ENCODE measurements around the gene ADGRB3. TPM values are rescaled to one million over a fixed set of nuclear protein-coding genes. Genes with fewer than 3 reads are reported as not detected.

The ADGRB3 gene
- total and polyA plus RNA-seq, 10 of the 15 experiments (the other 5 are each of a cell fraction or from before 2014, with no cell fraction given), result 0.03 to 0.06 TPM; not detected in 8

DNA sequence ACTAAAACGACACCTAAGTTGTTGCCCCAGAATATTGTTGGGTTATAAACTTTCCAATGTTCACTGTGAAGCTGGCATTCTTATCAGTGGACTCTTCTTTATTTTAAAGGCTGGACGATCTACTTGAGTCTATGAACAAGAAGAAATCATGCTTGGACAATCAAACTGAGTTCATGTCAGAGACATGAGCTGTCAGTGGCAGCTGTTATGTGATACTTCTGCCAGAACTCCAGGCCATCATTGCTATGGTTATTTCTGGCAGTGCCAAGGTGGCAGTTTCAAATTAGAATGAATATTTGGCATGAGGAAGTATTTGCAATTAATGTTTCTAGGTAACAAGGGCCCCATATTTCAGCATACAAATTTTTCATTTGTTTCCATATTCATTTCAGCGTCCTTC, 744.4 kb downstream of the ADGRB3 start:
- in situ Hi-C loops (cut with MboI) (no loop called here), intact Hi-C loops (cut with micrococcal nuclease; ENCODE audit: unreplicated experiment) (no loop called here)
- POLR2A ChIA-PET, result no interaction called here
- H3K9me3 ChIP-seq (replicated peaks; ENCODE audit: control insufficient read depth, insufficient read depth, low read length), result no peaks in the 10 kb centered on the region
- ATAC-seq (no peak), FAIRE-seq (no peak), DNase-seq (ENCODE audit: low read depth, low spot score) (no peak)
- SMC1A ChIA-PET (ENCODE audit: uncharacterized antibody, unreplicated experiment), result interaction anchor here (1.7 kb wide), 1 partner anchor 14 kb away, joined by 4 read pairs; no protein-coding TSS in a partner anchor
- RAD21 ChIA-PET (ENCODE audit: unreplicated experiment), result no interaction called here
- H3K4me3 ChIP-seq, result no peak overlapping the region
- no peaks in the 10 kb centered on the region for H3K79me2 ChIP-seq (ENCODE audit: control insufficient read depth, insufficient read depth, low read length)
- H3K4me1 ChIP-seq (ENCODE audit: control insufficient read depth, insufficient read depth, low read length), result no peaks in the 10 kb centered on the region
- H3K27me3 ChIP-seq (replicated peaks in 1 of 2; ENCODE audit: control insufficient read depth in 2 of 2, insufficient read depth in 2 of 2, low read length in 1 of 2), result no peaks in the 10 kb centered on the region
- no peak overlapping the region for H3K27ac ChIP-seq (ENCODE audit: control insufficient read depth, insufficient read depth)
- BruUV-seq (replicated peaks), result no TSS peak
- WGBS (ENCODE audit: insufficient coverage, insufficient replicate concordance, low lambda C conversion rate, missing lambda C conversion rate), result 0% methylated on average over 3 of the region's 3 CpGs
- TF ChIP-seq NR2C2 (IDR thresholded peaks at IDR 0.05; ENCODE audit: borderline replicate concordance, control insufficient read depth, insufficient read length, low read depth) (no peak), TCF3 (IDR thresholded peaks at IDR 0.05; ENCODE audit: borderline replicate concordance, insufficient read depth, low read depth, low read length) (no peak), LARP7 (IDR thresholded peaks at IDR 0.05) (no peak), BACH1 (IDR thresholded peaks at IDR 0.05; ENCODE audit: borderline replicate concordance) (no peak), RUNX3 (IDR thresholded peaks at IDR 0.05; ENCODE audit: low read length) (no peak), FOXK2 (IDR thresholded peaks at IDR 0.05) (no peak), PBX3 (IDR thresholded peaks at IDR 0.05; ENCODE audit: insufficient replicate concordance, low read depth, low read length) (no peak), STAT1 (conservative IDR thresholded peaks at IDR 0.05) (no peak), KDM1A (IDR thresholded peaks at IDR 0.05; ENCODE audit: borderline replicate concordance) (no peak), ETV6 (conservative IDR thresholded peaks at IDR 0.05 in 1 of 2, IDR thresholded peaks at IDR 0.05 in 1 of 2; ENCODE audit: borderline replicate concordance in 1 of 2, low read depth in 1 of 2) (no peak)
- TF ChIP-seq, protein P1, sequence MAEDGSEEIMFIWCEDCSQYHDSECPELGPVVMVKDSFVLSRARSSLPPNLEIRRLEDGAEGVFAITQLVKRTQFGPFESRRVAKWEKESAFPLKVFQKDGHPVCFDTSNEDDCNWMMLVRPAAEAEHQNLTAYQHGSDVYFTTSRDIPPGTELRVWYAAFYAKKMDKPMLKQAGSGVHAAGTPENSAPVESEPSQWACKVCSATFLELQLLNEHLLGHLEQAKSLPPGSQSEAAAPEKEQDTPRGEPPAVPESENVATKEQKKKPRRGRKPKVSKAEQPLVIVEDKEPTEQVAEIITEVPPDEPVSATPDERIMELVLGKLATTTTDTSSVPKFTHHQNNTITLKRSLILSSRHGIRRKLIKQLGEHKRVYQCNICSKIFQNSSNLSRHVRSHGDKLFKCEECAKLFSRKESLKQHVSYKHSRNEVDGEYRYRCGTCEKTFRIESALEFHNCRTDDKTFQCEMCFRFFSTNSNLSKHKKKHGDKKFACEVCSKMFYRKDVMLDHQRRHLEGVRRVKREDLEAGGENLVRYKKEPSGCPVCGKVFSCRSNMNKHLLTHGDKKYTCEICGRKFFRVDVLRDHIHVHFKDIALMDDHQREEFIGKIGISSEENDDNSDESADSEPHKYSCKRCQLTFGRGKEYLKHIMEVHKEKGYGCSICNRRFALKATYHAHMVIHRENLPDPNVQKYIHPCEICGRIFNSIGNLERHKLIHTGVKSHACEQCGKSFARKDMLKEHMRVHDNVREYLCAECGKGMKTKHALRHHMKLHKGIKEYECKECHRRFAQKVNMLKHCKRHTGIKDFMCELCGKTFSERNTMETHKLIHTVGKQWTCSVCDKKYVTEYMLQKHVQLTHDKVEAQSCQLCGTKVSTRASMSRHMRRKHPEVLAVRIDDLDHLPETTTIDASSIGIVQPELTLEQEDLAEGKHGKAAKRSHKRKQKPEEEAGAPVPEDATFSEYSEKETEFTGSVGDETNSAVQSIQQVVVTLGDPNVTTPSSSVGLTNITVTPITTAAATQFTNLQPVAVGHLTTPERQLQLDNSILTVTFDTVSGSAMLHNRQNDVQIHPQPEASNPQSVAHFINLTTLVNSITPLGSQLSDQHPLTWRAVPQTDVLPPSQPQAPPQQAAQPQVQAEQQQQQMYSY (CRISPR knock-in tag; IDR thresholded peaks at IDR 0.05), result no peak
- no peak overlapping the region for H3K9ac ChIP-seq (ENCODE audit: control insufficient read depth, insufficient read depth, low read length)
- no peaks in the 10 kb centered on the region for H4K20me1 ChIP-seq (ENCODE audit: control insufficient read depth, insufficient read depth)
- no peak overlapping the region for H3K4me2 ChIP-seq (ENCODE audit: control insufficient read depth, insufficient read depth)
- no peaks in the 10 kb centered on the region for H3K36me3 ChIP-seq (ENCODE audit: control insufficient read depth in 2 of 2, insufficient read depth in 2 of 2, low read length in 1 of 2)
- no peak overlapping the region for H2AFZ ChIP-seq (ENCODE audit: control insufficient read depth, low read depth, low read length)
- CTCF ChIA-PET, result no interaction called here
